ENCODE data around the gene KIF26B. TPM values are rescaled to one million over a fixed set of nuclear protein-coding genes. Genes with fewer than 3 reads are reported as not detected.
A peak's percentile ranks its signal among the peaks of the same experiment; 100 is the strongest.

KIF26B gene
- polyA plus RNA-seq, 1 of the 3 experiments (the other 2 are of a cell fraction), result 2.6 TPM

DNA sequence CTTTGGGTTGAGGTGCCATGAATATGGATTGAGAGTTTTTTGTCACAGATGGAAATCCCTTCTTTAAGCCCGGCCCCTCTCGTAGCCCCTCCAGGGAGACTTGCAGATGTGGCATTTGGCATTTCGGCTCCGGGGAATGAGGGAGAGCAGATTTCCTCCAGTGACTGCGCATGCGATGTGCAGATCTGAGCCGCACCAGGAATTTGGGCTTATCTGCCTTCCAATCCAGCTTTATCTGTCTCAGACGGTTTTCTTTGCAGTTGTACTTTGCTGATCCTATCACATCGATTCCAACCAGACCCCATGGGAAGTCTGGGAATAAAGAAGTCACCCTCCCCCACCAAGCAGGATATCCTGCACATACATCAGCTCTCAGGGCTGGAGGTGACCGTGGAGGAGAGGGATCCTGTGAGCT lies 11.7 kb downstream of the KIF26B start:
- no peaks in the 10 kb centered on the region for H3K27me3 ChIP-seq (ENCODE audit: insufficient read depth)
- 0 out of 2 replicates have a peak overlapping the region, but pooled peaks have one; percentile 4 for H3K9ac ChIP-seq
- CTCF ChIA-PET, result interaction anchor here (0.8 to 3.8 kb wide), 5 partner anchors 10 to 400 kb away, joined by 3 to 30 read pairs (median 5); partner anchors contain the start of gene KIF26B
- POLR2A ChIA-PET, result interaction anchor here (1.9 kb wide), 1 partner anchor 10 kb away, joined by 10 read pairs; no protein-coding TSS in a partner anchor
- peaks cover 17 to 69% of the 10 kb centered on the region in 2 experiments for H3K36me3 ChIP-seq (replicated peaks in 1 of 2; ENCODE audit: control insufficient read depth in 1 of 2, insufficient read depth in 2 of 2, low read length in 1 of 2)
- no peak for TF ChIP-seq RFX5 (IDR thresholded peaks at IDR 0.05; ENCODE audit: low read length)
- TF ChIP-seq JUND (IDR thresholded peaks at IDR 0.05), result no peak
- peak; percentile 60 for TF ChIP-seq NRF1 (IDR thresholded peaks at IDR 0.05; ENCODE audit: low read depth, low read length)
- TF ChIP-seq RCOR1 (IDR thresholded peaks at IDR 0.05; ENCODE audit: low read length), result peak; percentile 73; the same call in 1 of the 2 replicates
- TF ChIP-seq CHD2 (IDR thresholded peaks at IDR 0.05; ENCODE audit: low read length, partially characterized antibody), result peak; percentile 68
- TF ChIP-seq EP300 (IDR thresholded peaks at IDR 0.05; ENCODE audit: borderline replicate concordance in 1 of 2, low read depth in 1 of 2, low read length in 1 of 2), result peak in 1 of 2 experiments; percentile 63; a peak in 1 of 4 replicates
- TF ChIP-seq, protein P1, sequence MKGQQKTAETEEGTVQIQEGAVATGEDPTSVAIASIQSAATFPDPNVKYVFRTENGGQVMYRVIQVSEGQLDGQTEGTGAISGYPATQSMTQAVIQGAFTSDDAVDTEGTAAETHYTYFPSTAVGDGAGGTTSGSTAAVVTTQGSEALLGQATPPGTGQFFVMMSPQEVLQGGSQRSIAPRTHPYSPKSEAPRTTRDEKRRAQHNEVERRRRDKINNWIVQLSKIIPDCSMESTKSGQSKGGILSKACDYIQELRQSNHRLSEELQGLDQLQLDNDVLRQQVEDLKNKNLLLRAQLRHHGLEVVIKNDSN (IDR thresholded peaks at IDR 0.05; ENCODE audit: borderline replicate concordance, low read depth), result no peak
- TF ChIP-seq, protein P2, sequence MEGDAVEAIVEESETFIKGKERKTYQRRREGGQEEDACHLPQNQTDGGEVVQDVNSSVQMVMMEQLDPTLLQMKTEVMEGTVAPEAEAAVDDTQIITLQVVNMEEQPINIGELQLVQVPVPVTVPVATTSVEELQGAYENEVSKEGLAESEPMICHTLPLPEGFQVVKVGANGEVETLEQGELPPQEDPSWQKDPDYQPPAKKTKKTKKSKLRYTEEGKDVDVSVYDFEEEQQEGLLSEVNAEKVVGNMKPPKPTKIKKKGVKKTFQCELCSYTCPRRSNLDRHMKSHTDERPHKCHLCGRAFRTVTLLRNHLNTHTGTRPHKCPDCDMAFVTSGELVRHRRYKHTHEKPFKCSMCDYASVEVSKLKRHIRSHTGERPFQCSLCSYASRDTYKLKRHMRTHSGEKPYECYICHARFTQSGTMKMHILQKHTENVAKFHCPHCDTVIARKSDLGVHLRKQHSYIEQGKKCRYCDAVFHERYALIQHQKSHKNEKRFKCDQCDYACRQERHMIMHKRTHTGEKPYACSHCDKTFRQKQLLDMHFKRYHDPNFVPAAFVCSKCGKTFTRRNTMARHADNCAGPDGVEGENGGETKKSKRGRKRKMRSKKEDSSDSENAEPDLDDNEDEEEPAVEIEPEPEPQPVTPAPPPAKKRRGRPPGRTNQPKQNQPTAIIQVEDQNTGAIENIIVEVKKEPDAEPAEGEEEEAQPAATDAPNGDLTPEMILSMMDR (IDR thresholded peaks at IDR 0.05), result 0 out of 2 replicates have a peak, but pooled peaks have one; percentile 9
- TF ChIP-seq MEF2A (IDR thresholded peaks at IDR 0.05; ENCODE audit: borderline replicate concordance, low read depth), result no peak
- peak; percentile 91 for TF ChIP-seq GATA2 (CRISPR knock-in tag; IDR thresholded peaks at IDR 0.05)
- H3K79me2 ChIP-seq (ENCODE audit: insufficient read depth), result peaks cover 38% of the 10 kb centered on the region
- H3K27ac ChIP-seq (ENCODE audit: low read depth in 2 of 2, low read length in 1 of 2), result peak overlapping the region; percentile 10 to 87
- no peaks in the 10 kb centered on the region for H3K9me3 ChIP-seq
- WGBS (ENCODE audit: low lambda C conversion rate), result 28% methylated on average over 10 of the region's 10 CpGs
- H3K4me1 ChIP-seq (ENCODE audit: control insufficient read depth in 1 of 2, insufficient read depth in 2 of 2, low read depth in 1 of 2, low read length in 1 of 2), result peaks cover 0 to 48% of the 10 kb centered on the region in 2 experiments; a peak in 2 of 4 replicates
- no peaks in the 10 kb centered on the region for H3F3A ChIP-seq (replicated peaks; ENCODE audit: insufficient read depth)
- peak overlapping the region; percentile 23 to 27 for H3K4me3 ChIP-seq (ENCODE audit: low read depth in 2 of 2, low read length in 1 of 2)
- H3K9me2 ChIP-seq, result no peaks in the 10 kb centered on the region
- DNase-seq, result peak; percentile 78
- peak overlapping the region; percentile 51 for H3K4me2 ChIP-seq
- no peaks in the 10 kb centered on the region; the same call in 1 of the 2 replicates for H4K20me1 ChIP-seq (ENCODE audit: insufficient read depth)
- H2AFZ ChIP-seq (ENCODE audit: low read depth), result peak overlapping the region; percentile 66; the same call in 1 of the 2 replicates

DNA sequence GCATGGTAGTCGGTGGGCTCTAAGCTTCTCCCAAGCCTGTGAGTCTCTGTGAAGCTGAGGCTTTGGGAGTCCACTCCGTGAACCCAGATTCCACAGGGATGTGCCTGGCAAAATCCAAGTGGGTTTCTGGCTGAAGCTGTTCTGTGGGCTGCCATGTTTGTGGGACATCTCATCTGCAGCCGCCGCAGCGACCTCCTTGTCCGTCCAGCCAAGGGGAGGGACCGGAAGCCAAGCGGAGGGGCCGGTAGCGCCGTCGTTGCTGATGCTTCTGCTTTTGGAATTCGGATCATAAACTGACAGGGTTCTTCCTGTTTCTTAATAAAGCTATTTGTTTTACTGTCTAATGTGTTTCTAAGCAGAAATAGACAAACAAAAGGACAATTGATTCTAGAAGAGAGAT lies 13.3 kb downstream of the KIF26B start:
- 86% methylated on average over 13 of the region's 13 CpGs for WGBS (ENCODE audit: low lambda C conversion rate)
- no peaks in the 10 kb centered on the region for H3K9me2 ChIP-seq
- no peaks in the 10 kb centered on the region; the same call in 1 of the 2 replicates for H4K20me1 ChIP-seq (ENCODE audit: insufficient read depth)
- no peak overlapping the region for H3K9ac ChIP-seq
- H3K4me3 ChIP-seq (ENCODE audit: low read depth in 2 of 2, low read length in 1 of 2), result no peak overlapping the region
- no peak overlapping the region for H3K4me2 ChIP-seq
- H3K27ac ChIP-seq (ENCODE audit: low read depth in 2 of 2, low read length in 1 of 2), result peak overlapping the region in 1 of 2 experiments; percentile 5; a peak in 2 of 4 replicates
- H3K4me1 ChIP-seq (ENCODE audit: control insufficient read depth in 1 of 2, insufficient read depth in 2 of 2, low read depth in 1 of 2, low read length in 1 of 2), result peaks cover 0 to 42% of the 10 kb centered on the region in 2 experiments; a peak in 2 of 4 replicates
- no peak for DNase-seq
- H2AFZ ChIP-seq (ENCODE audit: low read depth), result no peak overlapping the region
- peaks cover 21 to 69% of the 10 kb centered on the region in 2 experiments for H3K36me3 ChIP-seq (replicated peaks in 1 of 2; ENCODE audit: control insufficient read depth in 1 of 2, insufficient read depth in 2 of 2, low read length in 1 of 2)
- H3K79me2 ChIP-seq (ENCODE audit: insufficient read depth), result peaks cover 38% of the 10 kb centered on the region
- POLR2A ChIA-PET, result no interaction called here
- CTCF ChIA-PET, result interaction anchor here (1.3 to 3.8 kb wide), 2 partner anchors 12 to 15 kb away, joined by 5 to 30 read pairs; partner anchors contain the start of gene KIF26B
- no peaks in the 10 kb centered on the region for H3F3A ChIP-seq (replicated peaks; ENCODE audit: insufficient read depth)
- TF ChIP-seq, protein P2 (IDR thresholded peaks at IDR 0.05), result no peak
- TF ChIP-seq FOXJ3 (CRISPR knock-in tag; IDR thresholded peaks at IDR 0.05) (no peak), TCF12 (IDR thresholded peaks at IDR 0.05) (no peak), NFIC (IDR thresholded peaks at IDR 0.05; ENCODE audit: borderline replicate concordance) (no peak), JUND (IDR thresholded peaks at IDR 0.05) (no peak)
- TF ChIP-seq, protein P3, sequence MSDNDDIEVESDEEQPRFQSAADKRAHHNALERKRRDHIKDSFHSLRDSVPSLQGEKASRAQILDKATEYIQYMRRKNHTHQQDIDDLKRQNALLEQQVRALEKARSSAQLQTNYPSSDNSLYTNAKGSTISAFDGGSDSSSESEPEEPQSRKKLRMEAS (IDR thresholded peaks at IDR 0.05; ENCODE audit: low read depth), result no peak
- H3K9me3 ChIP-seq, result no peaks in the 10 kb centered on the region
- H3K27me3 ChIP-seq (ENCODE audit: insufficient read depth), result no peaks in the 10 kb centered on the region

All from SK-N-SH (cell line).